GM21717 (cell line): Measurements from ENCODE around the gene CYP3A7.
"Not testable (repeated sequence)": the region's sequence is repeated elsewhere in the genome, so short reads cannot be mapped to it uniquely, and the experiment has no call there.

ENCODE experiments used
- ATAC-seq: cut with Tn5 transposase; IDR thresholded peaks from one replicate; pipeline ENCODE4 v1.9.1; 2021; ENCODE audit warnings: mild to moderate bottlenecking, moderate library complexity; ENCODE audit not compliant: unreplicated experiment

The CYP3A7 gene

GRCh38 chr7:99674995-99675742 is 59.8 kb downstream of the CYP3A7 start:
- no peak for ATAC-seq

- ATAC-seq, result no peak
These were observed 62.4 kb downstream of the CYP3A7 start for GRCh38 chr7:99672573-99672972.

- ATAC-seq, result no peak
These were observed 65.2 kb downstream of the CYP3A7 start for GRCh38 chr7:99669782-99670181.

- ATAC-seq, result no peak
These were observed 66.5 kb downstream of the CYP3A7 start for GRCh38 chr7:99668541-99668940.

GRCh38 chr7:99667179-99667578 is 67.8 kb downstream of the CYP3A7 start:
- no peak for ATAC-seq

- ATAC-seq, result no peak
These were observed 69.0 kb downstream of the CYP3A7 start for GRCh38 chr7:99666013-99666395.

- ATAC-seq, result no peak
These were observed 69.5 kb downstream of the CYP3A7 start for GRCh38 chr7:99665312-99666012.

GRCh38 chr7:99657879-99658278 is 77.1 kb downstream of the CYP3A7 start:
- ATAC-seq, result not testable (repeated sequence)
